H1 (cell line): ENCODE results near the gene CPNE5.

Source experiments
- CTCF ChIP-seq, 3 experiments: IDR thresholded peaks; 1 replicate in 2 of 3; 2 replicates in 1 of 3; pipeline versions ENCODE4 v1.5.1 to v1.6.1; 2011; ENCODE audit warnings: low read length in 3 of 3, mild to moderate bottlenecking in 3 of 3, inconsistent platforms in 2 of 3, low read depth in 1 of 3, moderate library complexity in 1 of 3; ENCODE audit not compliant: insufficient read depth in 1 of 3; ENCODE audit errors: control extremely low read depth in 1 of 3
- EZH2 ChIP-seq: fragments of 200-600 bp; sonication (generic); IDR thresholded peaks from 2 replicates; pipeline ENCODE4 v1.7.1; 2012; ENCODE audit warnings: low read depth, mild to moderate bottlenecking, moderate library complexity, low read length, inconsistent platforms; ENCODE audit not compliant: severe bottlenecking
- FOSL1 ChIP-seq: IDR thresholded peaks from 2 replicates; pipeline ENCODE4 v1.6.1; 2011; ENCODE audit warnings: mild to moderate bottlenecking, low read depth, low read length, moderate library complexity; ENCODE audit not compliant: insufficient read depth
- KDM5A ChIP-seq: fragments of 200-600 bp; IDR thresholded peaks from 2 replicates; pipeline ENCODE4 v1.7.1; 2012; ENCODE audit warnings: mild to moderate bottlenecking, low read length, inconsistent platforms, mixed read lengths
- MAX ChIP-seq: IDR thresholded peaks from 2 replicates; pipeline ENCODE4 v1.6.1; 2012; ENCODE audit warnings: inconsistent platforms
- RFX5 ChIP-seq: IDR thresholded peaks from 2 replicates; pipeline ENCODE4 v1.6.1; 2011; ENCODE audit warnings: low read depth, low read length, improper control_type of control experiment, borderline replicate concordance
- SP1 ChIP-seq: IDR thresholded peaks from 2 replicates; pipeline ENCODE4 v1.6.1; 2011; ENCODE audit warnings: low read depth, low read length
- USF2 ChIP-seq: IDR thresholded peaks from 2 replicates; pipeline ENCODE4 v1.6.1; 2011; ENCODE audit warnings: low read length, improper control_type of control experiment
- YY1 ChIP-seq: IDR thresholded peaks from 2 replicates; pipeline ENCODE4 v1.6.1; 2011; ENCODE audit warnings: low read depth, mild to moderate bottlenecking, low read length
- ZNF274 ChIP-seq: IDR thresholded peaks from 2 replicates; pipeline ENCODE4 v1.7.0; 2012; ENCODE audit warnings: low read length, borderline replicate concordance; ENCODE audit errors: extremely low read depth

GRCh38 chr6:36813526-36813925 is 25.7 kb downstream of the CPNE5 start:
- no peak for TF ChIP-seq MAX
- no peak for TF ChIP-seq YY1
- TF ChIP-seq CTCF (IDR thresholded peaks at IDR 0.05; ENCODE audit: control extremely low read depth in 1 of 3, insufficient read depth in 1 of 3, low read depth in 1 of 3, low read length in 3 of 3): no peak
- TF ChIP-seq SP1: no peak
- TF ChIP-seq USF2: no peak
- no peak for TF ChIP-seq FOSL1
- no peak for TF ChIP-seq RFX5
- no peak for TF ChIP-seq EZH2
- TF ChIP-seq KDM5A: no peak
- no peak for TF ChIP-seq ZNF274
